Subcutaneous abdominal adipose tissue (tissue), 5 donors: ENCODE results near the gene PCSK5.
"Not testable (repeated sequence)": the region's sequence is repeated elsewhere in the genome, so short reads cannot be mapped to it uniquely, and the experiment has no call there.

Experiments used
- H3K27ac ChIP-seq: one replicate; pipeline ENCODE4 v1.7.0; 2013; ENCODE audit warnings: low read depth, mild to moderate bottlenecking, inconsistent platforms, low read length, moderate library complexity
- H3K27me3 ChIP-seq, 5 donors: one replicate each; pipeline ENCODE4 v1.7.0; 2013; ENCODE audit warnings: low read length in 5 of 5, inconsistent platforms in 1 of 5; ENCODE audit not compliant: control insufficient read depth in 5 of 5, insufficient read depth in 4 of 5
- H3K36me3 ChIP-seq, 5 donors: one replicate each; pipeline ENCODE4 v1.7.0; 2013; ENCODE audit warnings: low read length in 5 of 5; ENCODE audit not compliant: control insufficient read depth in 5 of 5, insufficient read depth in 5 of 5
- H3K4me1 ChIP-seq, 5 donors: one replicate each; pipeline ENCODE4 v1.7.0; 2013; ENCODE audit warnings: low read length in 5 of 5, mild to moderate bottlenecking in 3 of 5, moderate library complexity in 1 of 5; ENCODE audit not compliant: control insufficient read depth in 5 of 5, insufficient read depth in 5 of 5
- H3K4me3 ChIP-seq, 5 donors: one replicate each; pipeline ENCODE4 v1.7.0; 2013; ENCODE audit warnings: low read length in 5 of 5, low read depth in 1 of 5
- H3K9ac ChIP-seq, 5 donors: one replicate each; pipeline ENCODE4 v1.7.0; 2013; ENCODE audit warnings: low read length in 5 of 5, mild to moderate bottlenecking in 4 of 5, moderate library complexity in 3 of 5
- H3K9me3 ChIP-seq, 5 donors: one replicate each; pipeline ENCODE4 v1.7.0; 2013; ENCODE audit warnings: low read length in 5 of 5; ENCODE audit not compliant: control insufficient read depth in 5 of 5
- donor health status: healthy.
- donor health status: healthy.
- donor health status: healthy.
- donor health status: healthy.
- donor health status: healthy.

The PCSK5 gene

GRCh38 chr9:76322810-76323209 lies 432.3 kb downstream of the PCSK5 start:
- Histone ChIP-seq H3K27me3 (peaks cover 0 to 5% (median 0%) of the 10 kb centered on the region in 5 donors), H3K4me3 (no peak overlapping the region), H3K9me3 (no peaks in the 10 kb centered on the region), H3K9ac (no peak overlapping the region), H3K36me3 (no peaks in the 10 kb centered on the region), H3K27ac (no peak overlapping the region), H3K4me1 (no peaks in the 10 kb centered on the region)

GRCh38 chr9:76323490-76323889 lies 433.0 kb downstream of the PCSK5 start:
- Histone ChIP-seq H3K9me3 (no peaks in the 10 kb centered on the region), H3K4me1 (no peaks in the 10 kb centered on the region), H3K4me3 (no peak overlapping the region), H3K27ac (no peak overlapping the region), H3K27me3 (peaks cover 0 to 5% (median 0%) of the 10 kb centered on the region in 5 donors), H3K9ac (no peak overlapping the region), H3K36me3 (no peaks in the 10 kb centered on the region)

GRCh38 chr9:76324030-76324429 lies 433.6 kb downstream of the PCSK5 start:
- H3K27ac ChIP-seq, H3K36me3 ChIP-seq, H3K9ac ChIP-seq, H3K27me3 ChIP-seq, H3K4me1 ChIP-seq, H3K9me3 ChIP-seq, H3K4me3 ChIP-seq: not testable (repeated sequence)

GRCh38 chr9:76330034-76330433 lies 439.6 kb downstream of the PCSK5 start:
- Histone ChIP-seq H3K4me1 (no peaks in the 10 kb centered on the region), H3K4me3 (no peak overlapping the region), H3K9ac (no peak overlapping the region), H3K27me3 (peaks cover 0 to 4% (median 0%) of the 10 kb centered on the region in 5 donors), H3K9me3 (peaks cover 0 to 3% (median 0%) of the 10 kb centered on the region in 5 donors), H3K36me3 (no peaks in the 10 kb centered on the region), H3K27ac (no peak overlapping the region)

- Histone ChIP-seq H3K9ac (no peak overlapping the region), H3K36me3 (no peaks in the 10 kb centered on the region), H3K27me3 (peaks cover 0 to 4% (median 0%) of the 10 kb centered on the region in 5 donors), H3K9me3 (peaks cover 0 to 3% (median 0%) of the 10 kb centered on the region in 5 donors), H3K27ac (no peak overlapping the region), H3K4me1 (no peaks in the 10 kb centered on the region), H3K4me3 (no peak overlapping the region)
Measured at GRCh38 chr9:76333388-76333787, 442.9 kb downstream of the PCSK5 start.

- Histone ChIP-seq H3K4me3 (no peak overlapping the region), H3K36me3 (no peaks in the 10 kb centered on the region), H3K27ac (no peak overlapping the region)
Measured at GRCh38 chr9:76333964-76334363, 443.5 kb downstream of the PCSK5 start.

GRCh38 chr9:76336027-76336426 lies 445.6 kb downstream of the PCSK5 start:
- Histone ChIP-seq H3K9me3 (peaks cover 0 to 3% (median 0%) of the 10 kb centered on the region in 5 donors), H3K27me3 (no peaks in the 10 kb centered on the region), H3K9ac (no peak overlapping the region), H3K4me3 (no peak overlapping the region), H3K4me1 (no peaks in the 10 kb centered on the region), H3K27ac (no peak overlapping the region), H3K36me3 (no peaks in the 10 kb centered on the region)

More at GRCh38 chr9:76333964-76334363, 443.5 kb downstream of the PCSK5 start:
- no peak overlapping the region for H3K9ac ChIP-seq
- peaks cover 0 to 4% (median 0%) of the 10 kb centered on the region in 5 donors for H3K27me3 ChIP-seq
- H3K4me1 ChIP-seq = no peaks in the 10 kb centered on the region
- peaks cover 0 to 3% (median 0%) of the 10 kb centered on the region in 5 donors for H3K9me3 ChIP-seq

- no peak overlapping the region for H3K4me3 ChIP-seq
- H3K4me1 ChIP-seq = no peaks in the 10 kb centered on the region
- H3K27ac ChIP-seq = no peak overlapping the region
- no peak overlapping the region for H3K9ac ChIP-seq
- H3K27me3 ChIP-seq = no peaks in the 10 kb centered on the region
- no peaks in the 10 kb centered on the region for H3K36me3 ChIP-seq
- H3K9me3 ChIP-seq = peaks cover 0 to 2% (median under 1%) of the 10 kb centered on the region in 5 donors
Measured at GRCh38 chr9:76338418-76338817, 447.9 kb downstream of the PCSK5 start.

GRCh38 chr9:76341616-76342015 lies 451.1 kb downstream of the PCSK5 start:
- Histone ChIP-seq H3K36me3 (no peaks in the 10 kb centered on the region), H3K27ac (no peak overlapping the region), H3K9me3 (peaks cover 0 to 7% (median 4%) of the 10 kb centered on the region in 5 donors), H3K9ac (no peak overlapping the region), H3K4me1 (no peaks in the 10 kb centered on the region), H3K27me3 (no peaks in the 10 kb centered on the region), H3K4me3 (no peak overlapping the region)

GRCh38 chr9:76342201-76342600 lies 451.7 kb downstream of the PCSK5 start:
- Histone ChIP-seq H3K36me3 (no peaks in the 10 kb centered on the region), H3K9me3 (peaks cover 0 to 7% (median 4%) of the 10 kb centered on the region in 5 donors), H3K27ac (no peak overlapping the region), H3K4me3 (no peak overlapping the region), H3K27me3 (no peaks in the 10 kb centered on the region), H3K4me1 (no peaks in the 10 kb centered on the region), H3K9ac (no peak overlapping the region)

GRCh38 chr9:76342858-76343257 lies 452.4 kb downstream of the PCSK5 start:
- no peaks in the 10 kb centered on the region for H3K36me3 ChIP-seq
- H3K27ac ChIP-seq = no peak overlapping the region
- H3K27me3 ChIP-seq = no peaks in the 10 kb centered on the region
- H3K9me3 ChIP-seq = peaks cover 0 to 7% (median 4%) of the 10 kb centered on the region in 5 donors
- H3K9ac ChIP-seq = no peak overlapping the region
- no peaks in the 10 kb centered on the region for H3K4me1 ChIP-seq
- no peak overlapping the region for H3K4me3 ChIP-seq
